ENCODE data around the gene TRAPPC14.

- TF ChIP-seq CTCF (IDR thresholded peaks at IDR 0.05; ENCODE audit: low read depth, low read length) (no peak), POLR2A (IDR thresholded peaks at IDR 0.05; ENCODE audit: extremely low read depth, insufficient read length) (peak; percentile 81), MYC (IDR thresholded peaks at IDR 0.05; ENCODE audit: low read depth, low read length) (peak; percentile 45), MAX (IDR thresholded peaks at IDR 0.05; ENCODE audit: low read depth, low read length) (peak; percentile 80)
Measured at GRCh38 chr7:100119072-100119969, 39.2 kb downstream of the TRAPPC14 start, which contains the start of the genes CNPY4 and TAF6.
